Endothelial cell (in vitro differentiated cells): ENCODE measurements around the gene LDB2. TPM values are rescaled to one million over a fixed set of nuclear protein-coding genes. Genes with fewer than 3 reads are reported as not detected.

Experiments used
- DNase-seq: peaks from one replicate; pipeline ENCODE4 v3.0.0; 2021; ENCODE audit warnings: low spot score
- H3K27ac Mint-ChIP-seq: one replicate; pipeline ENCODE4 v1.8.0; 2021; ENCODE audit warnings: mixed read lengths, inconsistent platforms; ENCODE audit not compliant: unreplicated experiment
- H3K27me3 Mint-ChIP-seq: one replicate; pipeline ENCODE4 v1.8.0; 2021; ENCODE audit warnings: mild to moderate bottlenecking, moderate library complexity, mixed read lengths, inconsistent platforms; ENCODE audit not compliant: unreplicated experiment
- H3K36me3 Mint-ChIP-seq: one replicate; pipeline ENCODE4 v1.8.0; 2021; ENCODE audit warnings: mild to moderate bottlenecking, low read depth, mixed read lengths, inconsistent platforms; ENCODE audit not compliant: unreplicated experiment
- H3K4me1 Mint-ChIP-seq: one replicate; pipeline ENCODE4 v1.8.0; 2021; ENCODE audit warnings: mild to moderate bottlenecking, mixed read lengths, inconsistent platforms; ENCODE audit not compliant: unreplicated experiment
- H3K4me3 Mint-ChIP-seq: one replicate; pipeline ENCODE4 v1.8.0; 2021; ENCODE audit warnings: mild to moderate bottlenecking, mixed read lengths, inconsistent platforms; ENCODE audit not compliant: unreplicated experiment
- H3K9me3 Mint-ChIP-seq: one replicate; pipeline ENCODE4 v1.8.0; 2021; ENCODE audit warnings: mixed read lengths, inconsistent platforms; ENCODE audit not compliant: unreplicated experiment
- CTCF ChIP-seq: fragments of 200-600 bp; sonication (generic); IDR thresholded peaks from one replicate; pipeline ENCODE4 v1.5.0; 2021; ENCODE audit warnings: antibody characterized with exemption; ENCODE audit not compliant: unreplicated experiment
- total RNA-seq: library from RNA; stranded (reverse); fragmentation: NEBNext Ultra II Directional; extraction: Animal tissue kit (Norgen Biotek cat#: 25700); gene quantifications from one replicate; pipeline ENCODE4 v1.2.1, GENCODE V29; 2021; ENCODE audit not compliant: unreplicated experiment

The LDB2 gene
- total RNA-seq, 1 donor from 2014 or later: 268 TPM

- no peak for TF ChIP-seq CTCF
- Mint-ChIP-seq H3K4me3 (peak overlapping the region; percentile 42), H3K4me1 (peaks cover 73% of the 10 kb centered on the region), H3K36me3 (peaks cover 61% of the 10 kb centered on the region), H3K9me3 (no peaks in the 10 kb centered on the region), H3K27ac (no peak overlapping the region), H3K27me3 (peaks cover 1% of the 10 kb centered on the region)
- DNase-seq: no peak
Observed at GRCh38 chr4:16887887-16888286, 10.6 kb downstream of the LDB2 start.

- H3K4me3 Mint-ChIP-seq: peak overlapping the region; percentile 75
- H3K27me3 Mint-ChIP-seq: peaks cover 1% of the 10 kb centered on the region
- peaks cover 82% of the 10 kb centered on the region for H3K36me3 Mint-ChIP-seq
- no peak for DNase-seq
- H3K27ac Mint-ChIP-seq: peak overlapping the region; percentile 65
- H3K4me1 Mint-ChIP-seq: peaks cover 68% of the 10 kb centered on the region
- peak; percentile 50 for TF ChIP-seq CTCF
- no peaks in the 10 kb centered on the region for H3K9me3 Mint-ChIP-seq
Observed at GRCh38 chr4:16884673-16885460, 13.6 kb downstream of the LDB2 start.

GRCh38 chr4:16883806-16884205 is 14.6 kb downstream of the LDB2 start:
- no peak for DNase-seq
- peaks cover 1% of the 10 kb centered on the region for H3K27me3 Mint-ChIP-seq
- no peaks in the 10 kb centered on the region for H3K9me3 Mint-ChIP-seq
- TF ChIP-seq CTCF: no peak
- peaks cover 82% of the 10 kb centered on the region for H3K36me3 Mint-ChIP-seq
- H3K4me3 Mint-ChIP-seq: peak overlapping the region; percentile 75
- peak overlapping the region; percentile 36 for H3K27ac Mint-ChIP-seq
- peaks cover 59% of the 10 kb centered on the region for H3K4me1 Mint-ChIP-seq

- no peaks in the 10 kb centered on the region for H3K9me3 Mint-ChIP-seq
- peaks cover 1% of the 10 kb centered on the region for H3K27me3 Mint-ChIP-seq
- TF ChIP-seq CTCF: no peak
- peak overlapping the region; percentile 58 for H3K4me3 Mint-ChIP-seq
- peaks cover 52% of the 10 kb centered on the region for H3K4me1 Mint-ChIP-seq
- no peak for DNase-seq
- H3K27ac Mint-ChIP-seq: no peak overlapping the region
- H3K36me3 Mint-ChIP-seq: peaks cover 81% of the 10 kb centered on the region
Observed at GRCh38 chr4:16881151-16881884, 17.1 kb downstream of the LDB2 start.

GRCh38 chr4:16875487-16875886 is 23.0 kb downstream of the LDB2 start:
- DNase-seq: no peak
- Mint-ChIP-seq H3K4me3 (no peak overlapping the region), H3K27ac (no peak overlapping the region), H3K36me3 (peaks cover 48% of the 10 kb centered on the region), H3K9me3 (no peaks in the 10 kb centered on the region), H3K4me1 (peaks cover 32% of the 10 kb centered on the region), H3K27me3 (no peaks in the 10 kb centered on the region)
- no peak for TF ChIP-seq CTCF
